Loucy (cell line): Measurements from ENCODE around the gene PAGE1.

Experiments
- H2AFZ ChIP-seq: fragments of 200-600 bp; sonication (generic); 2 replicates; pipeline ENCODE4 v1.6.0; 2016; ENCODE audit warnings: antibody characterized with exemption, mild to moderate bottlenecking, low read length, moderate library complexity
- H3F3A ChIP-seq: fragments of 200-600 bp; 2 replicates; pipeline ENCODE4 v1.6.0; 2016; ENCODE audit warnings: antibody characterized with exemption, low read depth, mild to moderate bottlenecking
- H3K27me3 ChIP-seq: fragments of 200-600 bp; sonication (generic); 2 replicates; pipeline ENCODE4 v1.6.1; 2014; ENCODE audit warnings: low read length, mild to moderate bottlenecking; ENCODE audit not compliant: insufficient read depth, poor library complexity, severe bottlenecking
- H3K36me3 ChIP-seq: fragments of 200-600 bp; sonication (generic); 2 replicates; pipeline ENCODE4 v1.6.1; 2016; ENCODE audit warnings: low read length; ENCODE audit not compliant: insufficient read depth
- H3K4me1 ChIP-seq: fragments of 200-600 bp; sonication (generic); 2 replicates; pipeline ENCODE4 v1.5.1; 2014; ENCODE audit warnings: low read length, mild to moderate bottlenecking; ENCODE audit not compliant: insufficient read depth, poor library complexity, severe bottlenecking
- H3K4me2 ChIP-seq: fragments of 200-600 bp; sonication (generic); 2 replicates; pipeline ENCODE4 v1.6.0; 2014; ENCODE audit warnings: antibody characterized with exemption, low read length, low read depth, mild to moderate bottlenecking; ENCODE audit not compliant: poor library complexity, severe bottlenecking
- H3K4me3 ChIP-seq: fragments of 200-600 bp; sonication (generic); 2 replicates; pipeline ENCODE4 v1.5.1; 2014; ENCODE audit warnings: low read length, mild to moderate bottlenecking, mixed read lengths; ENCODE audit not compliant: poor library complexity, severe bottlenecking
- H3K79me2 ChIP-seq: fragments of 200-600 bp; sonication (generic); 2 replicates; pipeline ENCODE4 v1.6.1; 2014; ENCODE audit warnings: low read length; ENCODE audit not compliant: insufficient read depth
- H3K9ac ChIP-seq: fragments of 200-600 bp; sonication (generic); 2 replicates; pipeline ENCODE4 v1.6.0; 2014; ENCODE audit warnings: mild to moderate bottlenecking, low read depth, low read length, moderate library complexity; ENCODE audit not compliant: poor library complexity, severe bottlenecking
- H3K9me2 ChIP-seq: fragments of 200-600 bp; sonication (generic); replicated peaks from 2 replicates; pipeline ENCODE4 v1.6.1; 2016; ENCODE audit warnings: low read depth, low read length, mixed read lengths
- H3K9me3 ChIP-seq: fragments of 200-600 bp; sonication (generic); 2 replicates; pipeline ENCODE4 v1.6.1; 2014; ENCODE audit warnings: mild to moderate bottlenecking, antibody characterized with exemption, low read length, low read depth; ENCODE audit not compliant: insufficient read depth
- H4K20me1 ChIP-seq: fragments of 200-600 bp; sonication (generic); 2 replicates; pipeline ENCODE4 v1.6.0; 2014; ENCODE audit warnings: antibody characterized with exemption, low read length, mild to moderate bottlenecking; ENCODE audit not compliant: insufficient read depth, poor library complexity, severe bottlenecking
- CTCF ChIP-seq: fragments of 200-600 bp; sonication (generic); conservative IDR thresholded peaks from 2 replicates; pipeline ENCODE4 v1.5.1; 2014; ENCODE audit warnings: mild to moderate bottlenecking, antibody characterized with exemption, low read length
- EZH2phosphoT487 ChIP-seq: fragments of 200-600 bp; IDR thresholded peaks from 2 replicates; pipeline ENCODE4 v1.6.1; 2018; ENCODE audit warnings: antibody characterized with exemption, mild to moderate bottlenecking, moderate library complexity, borderline replicate concordance

The PAGE1 gene

GRCh38 chrX:49659771-49660170 lies 36.0 kb downstream of the PAGE1 start:
- Histone ChIP-seq H4K20me1 (no peaks in the 10 kb centered on the region), H3K27me3 (no peaks in the 10 kb centered on the region), H3K4me2 (no peak overlapping the region), H3K4me3 (no peak overlapping the region), H3K4me1 (no peaks in the 10 kb centered on the region), H3F3A (no peaks in the 10 kb centered on the region), H2AFZ (no peak overlapping the region), H3K9me2 (no peaks in the 10 kb centered on the region), H3K9me3 (no peaks in the 10 kb centered on the region), H3K79me2 (no peaks in the 10 kb centered on the region), H3K9ac (no peak overlapping the region), H3K36me3 (no peaks in the 10 kb centered on the region)
- TF ChIP-seq EZH2phosphoT487 = no peak
- TF ChIP-seq CTCF = no peak

GRCh38 chrX:49656533-49656932 lies 39.3 kb downstream of the PAGE1 start:
- H2AFZ ChIP-seq = no peak overlapping the region
- H3K4me1 ChIP-seq = no peaks in the 10 kb centered on the region
- H3K4me3 ChIP-seq = no peak overlapping the region
- no peaks in the 10 kb centered on the region for H4K20me1 ChIP-seq
- no peak overlapping the region for H3K9ac ChIP-seq
- no peak overlapping the region for H3K4me2 ChIP-seq
- H3K36me3 ChIP-seq = no peaks in the 10 kb centered on the region
- no peaks in the 10 kb centered on the region for H3K9me2 ChIP-seq
- no peaks in the 10 kb centered on the region for H3K9me3 ChIP-seq
- TF ChIP-seq CTCF (no peak), EZH2phosphoT487 (no peak)
- H3F3A ChIP-seq = no peaks in the 10 kb centered on the region
- H3K79me2 ChIP-seq = no peaks in the 10 kb centered on the region
- H3K27me3 ChIP-seq = no peaks in the 10 kb centered on the region

GRCh38 chrX:49644991-49645637 lies 50.7 kb downstream of the PAGE1 start:
- H3K9ac ChIP-seq = no peak overlapping the region
- no peaks in the 10 kb centered on the region for H3K36me3 ChIP-seq
- H3K9me2 ChIP-seq = no peaks in the 10 kb centered on the region
- H2AFZ ChIP-seq = no peak overlapping the region
- H3K4me2 ChIP-seq = no peak overlapping the region
- no peaks in the 10 kb centered on the region for H3K79me2 ChIP-seq
- no peak for TF ChIP-seq CTCF
- no peak for TF ChIP-seq EZH2phosphoT487
- no peaks in the 10 kb centered on the region for H4K20me1 ChIP-seq
- H3K9me3 ChIP-seq = no peaks in the 10 kb centered on the region
- no peaks in the 10 kb centered on the region for H3K27me3 ChIP-seq
- no peak overlapping the region for H3K4me3 ChIP-seq
- H3K4me1 ChIP-seq = no peaks in the 10 kb centered on the region
- H3F3A ChIP-seq = no peaks in the 10 kb centered on the region
